Stimulated activated CD8-positive, alpha-beta memory T cell treated with anti-CD3 and anti-CD28 coated beads, Interleukin-2, amount 100 ng/mL, for 48 hours (primary cell): ENCODE data around the gene AKR1B1.

Source experiments
- DNase-seq, 2 donors: peaks; one replicate each; pipeline ENCODE4 v3.0.0-alpha.2; 2020; ENCODE audit warnings: low read depth in 2 of 2

Gene AKR1B1

GRCh38 chr7:134419085-134419484, 39.8 kb downstream of the AKR1B1 start:
- no peak for DNase-seq

- DNase-seq, result no peak
Measured at GRCh38 chr7:134415700-134416099, 43.2 kb downstream of the AKR1B1 start.

- no peak for DNase-seq
Measured at GRCh38 chr7:134414109-134414508, 44.8 kb downstream of the AKR1B1 start.

- DNase-seq, result no peak
Measured at GRCh38 chr7:134407311-134407710, 51.6 kb downstream of the AKR1B1 start.

- no peak for DNase-seq
Measured at GRCh38 chr7:134406431-134406830, 52.5 kb downstream of the AKR1B1 start.

DNA sequence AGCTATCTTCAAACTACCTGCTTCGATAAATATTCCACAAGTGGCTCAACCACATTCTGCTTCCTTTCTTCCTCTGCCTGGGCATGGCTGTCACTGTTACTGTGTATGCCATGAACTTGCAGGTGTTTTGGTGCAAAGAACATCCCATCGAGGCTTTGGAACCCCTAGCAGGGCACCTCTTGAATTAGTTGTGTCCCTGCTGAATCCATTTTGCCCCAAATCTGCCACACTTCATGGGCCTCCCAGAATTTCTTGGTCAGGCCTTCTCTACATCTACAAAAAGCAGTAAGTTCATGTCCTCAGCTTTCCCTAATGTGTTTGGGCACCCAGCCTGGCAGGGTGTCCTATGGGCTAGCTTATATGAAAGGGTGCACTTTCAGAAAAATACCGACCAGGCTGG, 53.6 kb downstream of the AKR1B1 start:
- no peak for DNase-seq

DNA sequence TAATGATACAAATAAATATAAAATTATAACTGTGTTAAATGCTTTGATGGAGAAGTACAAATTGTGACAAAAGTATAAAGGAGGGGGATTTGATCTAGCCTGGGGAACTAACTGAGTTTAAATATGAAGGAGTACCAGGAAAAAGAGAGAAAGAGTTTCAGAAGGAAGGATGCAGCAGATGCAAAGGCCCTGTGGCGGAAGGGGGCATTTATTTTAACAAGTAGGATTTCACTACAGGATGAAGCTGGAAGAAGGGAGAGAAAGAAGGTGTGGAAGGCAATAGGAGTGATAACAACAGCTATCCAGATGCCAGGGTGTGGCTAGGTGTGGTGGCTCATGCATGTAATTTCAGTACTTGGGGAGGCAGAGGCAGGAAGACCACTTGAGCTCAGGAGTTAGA, 55.8 kb downstream of the AKR1B1 start:
- no peak for DNase-seq

DNA sequence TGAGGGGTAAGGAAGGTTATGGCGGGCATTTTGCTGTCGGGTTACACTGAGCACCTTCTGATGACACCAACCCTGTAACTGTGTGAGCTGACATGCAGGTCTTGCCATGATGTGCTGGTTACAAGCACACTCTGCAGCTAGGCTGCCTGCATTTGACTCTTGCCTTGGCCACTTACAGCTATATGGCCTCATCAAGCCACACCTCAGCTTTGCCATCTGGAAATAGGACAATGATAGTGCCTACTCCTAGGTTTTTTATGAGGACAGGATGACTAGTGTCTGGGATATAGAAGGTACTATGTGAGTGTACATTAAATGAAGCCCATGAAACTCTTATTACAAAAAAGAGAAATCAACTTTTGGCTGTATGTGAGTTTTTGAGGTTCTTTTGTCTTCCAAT, 58.0 kb downstream of the AKR1B1 start:
- DNase-seq, result no peak

DNA sequence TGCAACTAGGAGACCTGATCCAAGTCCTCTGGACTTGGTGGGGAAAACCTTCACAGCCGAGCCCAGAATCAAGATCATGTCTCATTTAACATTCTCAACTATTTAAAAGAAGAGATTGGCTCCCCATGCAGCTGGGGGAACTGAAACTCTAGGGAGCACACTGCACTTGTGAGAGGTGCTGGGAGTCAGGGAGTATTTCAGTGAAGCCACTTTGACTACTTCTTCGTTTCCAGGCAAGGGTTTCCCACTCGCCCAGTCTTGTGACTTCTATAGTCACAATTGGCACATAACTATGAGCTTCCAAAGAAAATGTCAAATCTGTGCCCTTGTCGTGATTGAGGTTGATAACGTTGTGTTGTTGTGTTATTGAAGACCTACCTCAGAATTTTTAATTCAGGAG, 62.9 kb downstream of the AKR1B1 start:
- DNase-seq, result no peak

DNA sequence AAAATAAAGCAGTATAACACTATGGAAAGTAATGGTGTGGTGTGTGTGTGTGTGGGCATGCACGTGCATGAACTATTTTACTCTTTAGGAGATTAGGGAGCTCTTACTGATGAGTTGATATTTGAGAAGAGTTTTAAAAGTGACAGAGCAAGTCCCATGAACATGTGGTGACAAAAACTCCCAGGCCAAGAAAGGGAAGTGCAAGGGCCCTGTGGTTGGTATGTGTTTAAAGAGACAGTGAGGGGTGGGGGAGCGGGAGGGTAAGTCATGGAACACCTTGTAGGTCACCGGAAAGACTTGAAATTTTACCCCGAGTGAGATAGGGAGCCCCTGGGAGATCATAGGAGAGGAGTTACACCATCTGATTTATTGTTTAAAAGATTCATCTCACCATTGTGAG, 63.3 kb downstream of the AKR1B1 start:
- DNase-seq, result no peak

DNA sequence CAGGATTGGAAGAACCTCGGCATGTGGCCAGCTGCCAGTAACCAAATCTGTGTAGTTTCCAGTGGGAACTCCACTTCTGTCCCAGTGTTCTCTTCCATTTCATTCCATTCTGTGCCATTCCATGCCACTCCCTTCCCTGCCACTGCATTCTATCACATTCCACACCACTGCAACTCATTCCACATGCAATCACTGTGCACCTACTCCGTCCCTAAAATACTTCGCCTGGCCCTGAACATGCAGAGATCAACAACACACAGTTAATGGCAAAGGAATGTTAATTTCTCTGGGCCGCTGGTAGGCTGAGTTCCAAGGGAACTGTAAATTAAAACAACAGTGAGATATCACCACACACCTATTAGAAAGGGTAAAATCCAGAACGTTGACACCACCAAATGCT, 64.8 kb downstream of the AKR1B1 start:
- DNase-seq, result no peak
